DMS 273 (cell line): ENCODE results near the gene GMNN.

Experiments used
- DNase-seq: peaks from one replicate; lab custom pipeline; 2025; ENCODE audit not compliant: unreplicated experiment; lab: John Stamatoyannopoulos, UW

GMNN gene

DNA sequence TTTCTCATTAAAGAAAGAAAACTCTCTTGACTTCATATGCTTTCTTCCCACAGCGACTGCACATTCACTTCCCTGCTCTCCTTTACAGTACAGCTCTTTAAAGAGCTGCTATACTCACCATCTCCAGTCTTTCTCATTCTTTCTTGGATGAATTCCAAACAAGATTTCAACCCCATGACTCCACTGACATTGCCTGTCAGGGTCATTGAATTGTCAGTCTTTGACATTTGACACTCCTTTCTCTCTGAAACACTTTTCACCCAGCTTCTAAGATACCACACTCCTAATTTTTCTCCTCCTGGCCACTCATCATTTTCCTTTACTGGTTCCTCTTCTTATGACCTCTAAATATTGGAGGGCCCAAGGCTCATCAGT lies 24.8 kb downstream of the GMNN start:
- no peak for DNase-seq

DNA sequence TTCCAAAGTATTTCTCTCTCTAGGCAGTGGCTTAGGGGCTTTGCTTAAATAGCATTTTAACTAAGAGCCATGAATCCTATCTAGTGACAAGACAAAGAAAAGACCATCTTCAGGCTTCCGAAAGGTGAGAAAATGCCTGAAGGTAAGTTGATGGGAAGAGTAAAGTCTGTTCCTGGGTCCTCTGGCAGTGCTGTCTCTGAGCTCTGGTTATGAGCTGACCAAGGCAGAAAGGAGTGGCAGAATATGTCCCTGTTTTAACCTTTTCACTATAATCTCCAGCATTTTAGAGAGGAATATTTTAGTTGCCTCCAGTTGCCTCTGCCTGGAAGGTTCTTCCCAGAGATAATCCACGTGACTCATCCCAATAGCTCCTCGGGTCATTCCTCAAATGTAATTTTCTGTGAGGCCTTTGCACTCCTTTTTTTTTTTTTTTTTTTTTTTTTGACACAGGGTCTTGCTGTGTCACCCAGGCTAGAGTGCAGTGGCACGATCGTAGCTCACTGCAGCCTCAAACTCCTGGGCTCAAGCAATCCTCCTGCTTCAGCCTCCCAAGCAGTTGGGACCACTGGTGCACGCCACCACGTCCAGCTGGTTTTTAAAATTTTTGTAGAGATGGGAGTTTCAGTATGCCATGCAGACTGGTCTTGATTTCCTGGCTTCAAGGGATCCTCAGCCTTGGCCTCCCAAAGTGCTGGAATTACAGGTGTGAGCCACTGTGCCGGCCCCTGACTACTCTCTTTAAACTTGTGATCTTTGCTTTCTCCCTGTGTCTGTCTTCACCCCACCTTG lies 27.7 kb downstream of the GMNN start:
- DNase-seq = no peak

DNA sequence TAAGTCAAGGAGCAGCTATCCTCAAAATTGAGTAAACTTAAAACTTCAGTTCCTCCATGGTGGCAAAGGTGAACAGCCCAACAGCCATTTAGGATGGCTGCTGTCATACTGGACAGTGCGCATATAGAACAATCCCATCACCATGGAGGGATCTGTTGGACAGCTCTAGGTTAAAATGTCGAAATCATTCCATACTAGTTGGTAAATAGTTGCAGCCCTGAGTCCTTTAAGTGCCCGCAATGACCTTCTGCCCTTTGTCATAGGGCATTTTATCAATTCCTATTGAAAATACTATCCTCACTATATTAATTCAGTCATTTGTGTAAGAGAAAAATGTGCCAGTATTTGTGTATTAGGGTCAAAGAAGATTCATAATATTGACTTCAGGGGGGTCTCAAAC lies 32.8 kb downstream of the GMNN start:
- DNase-seq = no peak

DNA sequence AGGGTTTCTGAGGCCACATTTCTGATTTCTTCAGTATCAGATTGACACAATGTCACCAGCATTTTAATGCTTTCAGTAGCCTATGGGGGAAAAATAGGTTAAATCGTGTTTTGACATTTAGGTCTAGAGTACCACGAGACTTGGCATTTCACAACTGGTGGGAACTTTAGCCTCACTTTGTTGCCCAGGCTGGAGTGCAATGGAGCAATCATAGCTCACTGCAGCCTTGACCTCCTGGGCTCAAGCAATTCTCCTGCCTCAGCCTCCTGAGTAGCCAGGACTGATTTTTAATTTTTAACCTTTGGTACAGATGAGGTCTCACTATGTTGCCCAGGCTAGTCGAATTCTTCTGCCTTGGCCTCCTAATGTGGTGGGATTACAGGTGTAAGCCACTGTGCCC lies 35.0 kb downstream of the GMNN start:
- no peak for DNase-seq

DNA sequence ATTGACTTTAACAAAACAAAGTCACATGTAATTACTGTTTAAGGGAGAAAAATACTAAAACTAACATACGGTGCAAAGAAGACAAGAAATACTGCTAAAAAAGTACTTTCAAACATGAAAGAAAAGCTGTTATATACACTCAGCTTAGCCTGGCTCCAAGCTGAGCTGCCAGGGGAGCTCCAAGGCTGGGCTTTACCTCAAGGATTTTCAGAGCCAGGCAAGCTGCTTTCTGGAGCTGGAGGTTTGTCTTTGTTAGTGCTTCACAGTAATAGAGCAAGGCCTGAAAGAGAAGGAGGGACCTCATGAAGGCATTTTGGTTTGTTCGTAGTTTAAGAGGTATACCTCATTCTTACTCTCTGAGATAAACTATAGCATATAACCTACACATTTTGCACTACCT lies 43.6 kb downstream of the GMNN start:
- DNase-seq = peak; percentile 10

DNA sequence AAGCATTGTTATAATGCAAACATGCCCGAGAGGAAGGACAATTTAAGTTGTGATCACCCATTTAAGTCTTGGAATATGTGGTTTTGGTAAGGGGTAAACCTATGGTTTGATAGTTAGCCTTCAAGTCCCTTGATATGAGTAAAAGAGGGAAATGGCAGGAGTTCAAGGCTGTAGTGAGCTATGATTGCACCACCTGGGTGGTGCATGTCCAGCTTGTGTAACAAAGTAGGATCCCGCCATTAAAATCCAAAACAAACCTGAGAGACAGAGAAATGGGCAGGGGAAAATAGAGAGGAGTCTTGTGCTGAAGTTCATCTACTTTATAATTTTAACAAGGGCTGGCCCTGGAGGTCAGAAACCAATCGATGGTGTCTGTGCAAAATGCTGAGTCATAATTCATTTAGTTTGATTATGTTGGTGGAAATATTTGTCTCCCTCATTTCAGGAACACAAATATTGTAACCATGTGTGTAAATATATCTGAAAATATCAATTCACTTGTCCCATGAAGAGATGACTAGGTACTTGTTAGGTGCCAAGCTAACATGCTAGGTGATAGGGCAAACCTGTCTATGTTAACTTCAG lies 47.2 kb downstream of the GMNN start:
- DNase-seq = no peak

DNA sequence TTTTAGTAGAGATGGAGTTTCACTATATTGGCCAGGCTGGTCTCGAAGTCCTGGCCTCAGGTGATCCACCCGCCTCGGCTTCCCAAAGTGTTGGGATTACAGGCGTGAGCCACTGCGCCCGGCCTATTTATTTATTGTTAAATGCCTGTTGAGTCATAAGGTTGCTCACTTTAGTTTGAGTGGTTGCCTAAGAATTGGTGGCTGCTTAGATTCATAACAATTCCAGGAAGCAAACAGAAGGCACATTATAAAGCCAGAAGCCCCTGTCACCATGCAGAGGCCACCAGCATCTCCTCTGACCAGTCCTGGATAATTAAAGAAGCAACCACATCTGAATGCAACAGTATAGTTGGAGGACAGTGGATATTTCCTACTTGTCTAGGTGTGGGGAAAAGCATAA lies 48.0 kb downstream of the GMNN start:
- DNase-seq = no peak

DNA sequence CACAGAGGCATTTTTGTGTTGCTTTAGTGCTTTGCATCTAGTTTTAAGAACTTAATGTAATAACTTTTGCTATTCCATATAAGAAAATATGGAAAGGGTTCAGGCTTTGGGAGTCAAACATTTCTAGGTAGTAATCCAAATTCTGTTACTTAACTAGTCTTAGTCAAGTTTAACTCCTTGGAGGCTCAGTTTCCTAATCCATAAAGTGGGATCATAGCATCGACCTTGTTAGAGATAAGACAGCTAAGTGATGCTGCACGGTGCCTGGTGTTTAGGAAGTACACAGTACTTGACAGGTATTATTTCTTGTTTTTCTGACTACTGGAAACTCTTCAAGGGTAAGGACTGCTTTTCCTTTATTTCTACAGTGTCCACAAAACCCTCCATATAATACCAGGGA lies 48.4 kb downstream of the GMNN start:
- DNase-seq = no peak

DNA sequence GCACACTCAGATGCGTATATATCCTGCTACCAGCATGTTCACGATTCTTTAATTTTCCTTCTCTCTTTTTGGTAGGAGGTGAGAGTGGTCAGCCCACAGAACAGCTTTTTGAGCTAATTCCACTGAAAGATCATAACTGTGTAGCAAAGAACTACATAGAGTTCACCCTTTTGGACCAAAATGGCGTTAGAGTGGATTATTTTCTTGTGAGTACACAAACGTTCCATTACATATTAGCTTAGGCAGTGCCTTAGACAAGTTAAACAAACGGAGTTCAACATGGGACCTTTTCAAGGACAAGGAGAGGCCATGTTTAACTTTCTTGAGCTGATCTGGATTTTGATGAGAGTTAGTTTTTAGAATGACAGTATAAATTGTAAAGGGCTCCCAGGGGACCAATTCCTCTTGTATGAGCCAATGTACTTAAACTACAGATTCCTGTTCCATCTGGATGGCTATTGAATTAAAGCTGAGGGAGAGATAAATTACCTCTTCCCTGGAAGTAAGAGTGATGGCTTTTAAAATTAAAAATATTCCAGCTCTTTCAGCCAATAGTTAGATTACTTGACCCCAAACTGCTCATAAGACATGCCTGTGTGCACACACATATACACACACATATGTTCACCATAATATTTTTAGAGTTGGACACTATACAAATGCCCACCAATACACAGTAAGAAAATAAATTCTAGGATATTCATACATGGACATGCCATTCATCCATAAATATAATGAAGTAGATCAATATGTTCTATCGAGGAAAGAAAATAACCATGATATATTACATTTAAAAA lies 49.6 kb downstream of the GMNN start:
- DNase-seq = peak; percentile 78

DNA sequence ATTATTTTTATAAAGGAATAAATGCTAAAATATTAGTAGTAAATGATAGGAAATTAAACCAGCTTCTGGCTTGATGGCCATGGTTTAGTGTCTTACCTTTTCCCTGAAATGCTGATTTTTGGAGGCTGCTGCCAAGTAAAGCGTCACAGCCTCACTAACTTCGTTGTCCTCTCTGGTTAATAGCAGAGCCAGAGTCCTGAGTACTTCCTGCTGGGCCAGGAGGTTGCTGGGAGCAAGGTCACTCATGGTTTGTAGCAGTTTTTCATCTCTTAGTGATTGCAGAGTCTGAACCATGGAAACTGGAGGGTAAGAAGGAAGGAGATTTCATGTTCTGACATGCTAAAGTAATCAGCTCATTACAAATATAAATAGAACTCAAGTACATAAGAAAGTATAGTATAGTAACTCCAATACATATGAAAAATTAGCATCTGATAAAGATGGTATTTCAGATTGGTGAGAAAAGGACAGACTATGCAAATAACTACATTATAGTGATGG lies 50.4 kb downstream of the GMNN start:
- DNase-seq = no peak

DNA sequence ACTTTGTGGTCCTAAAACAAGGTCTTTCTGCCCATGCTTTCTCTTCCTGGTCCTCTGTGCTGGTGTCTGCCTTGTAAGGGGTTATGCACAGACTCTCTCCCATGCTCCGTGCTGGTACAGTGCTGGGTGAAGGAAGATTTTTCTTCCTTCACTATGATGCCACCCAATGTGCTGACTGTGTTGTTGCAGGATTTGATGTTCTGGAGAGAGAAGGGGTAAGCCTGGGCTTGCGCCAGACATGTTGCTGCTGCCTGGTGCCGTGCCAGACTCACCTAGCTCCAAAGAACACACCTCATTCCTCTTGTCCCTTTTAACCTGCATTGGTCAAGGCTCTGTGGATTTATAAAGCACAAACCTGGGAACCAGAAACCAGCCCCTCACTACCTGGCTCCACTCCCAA lies 52.4 kb downstream of the GMNN start:
- peak; percentile 49 for DNase-seq

DNA sequence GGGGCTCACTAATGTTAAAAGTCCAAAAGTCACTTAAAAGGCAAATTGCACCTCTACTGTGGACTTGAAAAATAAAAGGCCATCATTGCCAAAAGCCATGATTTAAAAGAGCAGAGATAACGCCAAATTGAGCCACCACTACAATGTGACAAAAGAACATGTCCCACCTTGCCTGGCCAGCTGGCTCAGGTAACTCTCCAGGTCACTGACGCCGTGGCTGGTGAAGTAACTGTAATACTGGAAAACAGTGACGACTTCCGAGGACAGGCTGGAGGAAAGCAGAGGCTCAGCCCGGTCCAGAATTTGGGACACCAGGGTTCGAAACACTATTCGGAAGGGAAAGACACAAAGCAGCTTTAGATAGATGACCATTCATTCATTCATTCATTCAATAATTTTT lies 53.2 kb downstream of the GMNN start:
- DNase-seq = no peak

DNA sequence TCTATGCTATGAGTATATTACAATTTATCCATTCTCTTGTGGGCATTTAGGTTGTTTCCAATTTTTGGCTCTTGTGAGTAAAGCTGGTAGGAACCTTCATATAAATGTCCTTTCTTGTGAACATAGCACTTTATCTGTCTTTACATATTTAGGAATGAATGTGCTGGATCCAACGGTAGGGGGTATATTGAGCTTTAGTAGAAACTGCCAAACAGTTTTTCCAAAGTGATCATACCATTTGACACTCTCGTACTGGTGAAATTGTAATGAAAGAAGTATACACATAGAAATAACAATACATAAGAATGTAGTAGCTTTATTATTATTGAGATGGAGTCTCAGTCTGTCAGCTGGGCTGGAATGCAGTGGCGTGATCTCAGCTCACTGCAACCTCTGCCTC lies 54.9 kb downstream of the GMNN start:
- no peak for DNase-seq

DNA sequence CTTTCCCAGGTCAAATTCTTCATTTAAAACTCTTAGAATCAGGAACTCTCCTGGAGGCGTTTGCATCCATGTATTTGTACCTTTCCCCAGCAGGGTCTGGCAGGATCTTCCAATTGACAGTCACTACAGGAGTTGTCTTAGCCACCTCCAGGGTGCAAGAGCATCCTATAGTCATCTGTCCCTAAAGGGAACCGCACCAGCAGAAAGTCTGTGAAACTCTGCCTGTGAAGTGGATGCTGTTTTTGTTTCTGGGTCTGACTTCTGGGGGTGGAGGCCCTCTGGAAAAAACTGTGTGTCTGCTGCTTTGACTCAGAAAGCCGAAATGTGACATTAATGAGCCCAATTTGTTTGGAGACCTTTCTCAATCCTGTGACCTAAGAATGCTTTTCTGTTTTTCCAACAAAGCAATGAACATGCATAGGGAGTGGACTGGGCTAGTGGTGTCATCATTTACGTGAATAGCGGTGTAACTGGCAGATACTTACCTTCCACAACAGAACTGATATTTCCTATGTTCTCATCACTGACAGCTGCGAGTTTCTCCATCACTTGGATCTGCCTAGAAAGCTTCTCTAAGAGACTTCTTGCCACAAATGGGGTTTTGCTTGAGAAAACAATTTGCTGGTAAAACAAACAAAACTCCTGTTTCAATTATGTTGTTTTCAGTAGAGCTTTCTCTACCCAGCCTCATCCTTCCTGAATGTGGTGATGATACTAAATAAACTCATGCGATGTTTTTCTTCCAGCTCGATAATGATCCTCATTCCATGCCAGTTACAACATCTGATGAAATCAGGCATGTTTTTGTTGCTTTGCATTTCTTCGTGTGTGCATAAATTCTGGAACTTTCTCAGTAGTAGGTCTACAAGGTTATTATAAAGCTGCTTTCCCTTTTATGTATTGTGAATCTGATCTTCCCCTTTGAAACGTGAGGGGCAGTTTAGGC lies 57.3 kb downstream of the GMNN start:
- DNase-seq = no peak

DNA sequence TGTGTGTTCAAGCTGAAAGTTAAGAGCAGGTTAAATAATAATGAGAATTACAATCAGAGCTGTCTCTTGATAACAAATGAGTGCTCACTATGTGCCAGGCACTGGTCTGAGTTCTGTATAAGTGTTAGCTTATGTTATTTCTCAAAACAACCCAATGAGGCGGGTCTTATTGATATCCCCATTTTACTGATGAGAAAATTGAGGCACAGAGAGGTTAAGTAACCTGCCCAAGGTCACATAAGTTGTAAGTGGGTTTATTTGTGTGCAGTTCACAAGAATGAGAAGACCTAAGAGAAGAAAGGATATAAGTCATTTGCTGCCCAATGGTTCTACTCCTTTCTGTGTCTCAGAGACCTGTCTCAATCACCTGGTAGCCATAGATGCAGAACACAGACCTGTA lies 58.1 kb downstream of the GMNN start:
- DNase-seq = no peak

DNA sequence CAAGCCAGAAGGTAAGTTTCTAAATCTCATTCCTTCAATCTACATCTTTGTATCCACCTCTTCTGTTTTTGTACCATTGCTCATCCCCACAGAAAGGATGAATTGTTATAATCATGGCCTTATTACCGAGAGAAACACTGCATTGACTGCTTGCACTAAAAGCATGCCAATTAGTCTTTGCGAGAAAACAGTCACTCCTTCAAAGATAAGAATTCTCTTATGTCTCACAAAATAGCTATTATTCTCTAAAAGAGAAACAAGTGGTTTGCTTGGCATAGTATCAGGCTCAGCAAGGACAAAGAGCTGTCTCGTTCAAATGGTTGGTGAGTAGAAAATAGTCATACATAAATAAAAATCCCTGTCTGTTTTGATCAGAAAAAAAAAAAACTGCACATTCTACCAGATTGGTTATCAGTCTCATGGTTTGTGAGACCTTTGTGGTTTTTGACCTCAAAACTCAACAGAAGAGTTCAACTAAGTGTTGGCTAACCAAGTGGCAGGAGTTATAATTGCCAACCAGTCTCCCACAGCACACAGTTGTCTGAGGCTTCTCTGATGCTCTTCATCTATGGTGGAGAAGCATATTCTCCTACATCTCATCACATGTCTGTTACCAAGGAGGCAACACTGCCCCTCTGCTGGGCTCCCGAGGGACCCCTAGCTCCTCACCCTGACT lies 59.1 kb downstream of the GMNN start:
- DNase-seq = no peak
